Activated B cell treated with CpG ODN at 0.5 μM for 24 hours (primary cell): Measurements from ENCODE around the gene VPS33B. TPM values are rescaled to one million over a fixed set of nuclear protein-coding genes. Genes with fewer than 3 reads are reported as not detected.
"Not testable (repeated sequence)": the region's sequence is repeated elsewhere in the genome, so short reads cannot be mapped to it uniquely, and the experiment has no call there.

Source experiments
- ATAC-seq: fragments of 200-7000 bp; cut with Tn5 transposase; one replicate; pipeline ENCODE4 v1.10.0; 2021; ENCODE audit warnings: low read depth, mild to moderate bottlenecking, moderate library complexity
- CTCF ChIA-PET: fragments of 350-600 bp; sonication (Branson Sonifier 250); formaldehyde crosslinking; loops from one replicate; lab custom pipeline; 2021; ENCODE audit warnings: antibody characterized with exemption; lab: Charles Lee
- POLR2A ChIA-PET: fragments of 350-600 bp; sonication (Branson Sonifier 250); formaldehyde crosslinking; loops from one replicate; lab custom pipeline; 2021; ENCODE audit warnings: antibody characterized with exemption; lab: Charles Lee
- DNase-seq: peaks from one replicate; pipeline ENCODE4 v3.0.0; 2022
- H3K27ac Mint-ChIP-seq: one replicate; pipeline ENCODE4 v1.8.0; 2020; ENCODE audit warnings: mixed read lengths
- H3K27me3 Mint-ChIP-seq: one replicate; pipeline ENCODE4 v1.8.0; 2021; ENCODE audit warnings: mixed read lengths
- H3K36me3 Mint-ChIP-seq: one replicate; pipeline ENCODE4 v1.8.0; 2021; ENCODE audit warnings: low read depth, mixed read lengths
- H3K4me1 Mint-ChIP-seq: one replicate; pipeline ENCODE4 v1.8.0; 2021; ENCODE audit warnings: mixed read lengths
- H3K4me3 Mint-ChIP-seq: one replicate; pipeline ENCODE4 v1.8.0; 2020; ENCODE audit warnings: mild to moderate bottlenecking, mixed read lengths
- H3K9me3 Mint-ChIP-seq: one replicate; pipeline ENCODE4 v1.8.0; 2020; ENCODE audit warnings: mixed read lengths
- intact Hi-C: fragments of 100-400 bp; cut with micrococcal nuclease; formaldehyde crosslinking; loops from one replicate; pipeline ENCODE4 v1.15.1; 2024
- total RNA-seq: library from RNA; stranded (reverse); gene quantifications from 2 replicates; pipeline ENCODE4 v1.2.3, GENCODE V29; 2022
- TF ChIP-seq, protein P1 (sequence below): fragments of 200-600 bp; IDR thresholded peaks from one replicate; pipeline ENCODE4 v1.8.0; 2022; ENCODE audit warnings: antibody characterized with exemption, mild to moderate bottlenecking

VPS33B gene
- total RNA-seq, 1 donor from 2014 or later = 33.4 TPM

DNA sequence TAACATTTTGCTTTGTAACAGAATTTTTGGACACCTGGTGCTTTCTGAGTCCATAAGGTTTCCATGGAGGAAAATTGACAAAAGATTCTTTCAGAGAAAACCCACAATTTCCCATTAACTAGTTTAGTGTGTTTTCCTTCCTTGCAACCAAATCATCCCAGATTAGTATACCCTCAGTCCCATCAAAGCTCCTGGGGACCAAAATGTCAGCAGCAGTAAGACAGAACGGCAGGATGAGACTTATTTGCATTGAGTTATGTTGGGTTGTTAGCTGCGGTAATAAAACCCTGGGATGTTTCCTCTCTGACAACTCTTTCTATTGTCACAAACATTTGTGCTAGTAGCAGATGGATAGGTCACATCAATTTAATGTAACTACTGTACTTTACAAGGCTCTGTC lies 32.4 kb upstream of the VPS33B start:
- Mint-ChIP-seq H3K27ac (no peak overlapping the region), H3K4me1 (peaks cover under 1% of the 10 kb centered on the region), H3K36me3 (no peaks in the 10 kb centered on the region), H3K9me3 (no peaks in the 10 kb centered on the region), H3K4me3 (no peak overlapping the region), H3K27me3 (peaks cover 45% of the 10 kb centered on the region)
- TF ChIP-seq, protein P1, sequence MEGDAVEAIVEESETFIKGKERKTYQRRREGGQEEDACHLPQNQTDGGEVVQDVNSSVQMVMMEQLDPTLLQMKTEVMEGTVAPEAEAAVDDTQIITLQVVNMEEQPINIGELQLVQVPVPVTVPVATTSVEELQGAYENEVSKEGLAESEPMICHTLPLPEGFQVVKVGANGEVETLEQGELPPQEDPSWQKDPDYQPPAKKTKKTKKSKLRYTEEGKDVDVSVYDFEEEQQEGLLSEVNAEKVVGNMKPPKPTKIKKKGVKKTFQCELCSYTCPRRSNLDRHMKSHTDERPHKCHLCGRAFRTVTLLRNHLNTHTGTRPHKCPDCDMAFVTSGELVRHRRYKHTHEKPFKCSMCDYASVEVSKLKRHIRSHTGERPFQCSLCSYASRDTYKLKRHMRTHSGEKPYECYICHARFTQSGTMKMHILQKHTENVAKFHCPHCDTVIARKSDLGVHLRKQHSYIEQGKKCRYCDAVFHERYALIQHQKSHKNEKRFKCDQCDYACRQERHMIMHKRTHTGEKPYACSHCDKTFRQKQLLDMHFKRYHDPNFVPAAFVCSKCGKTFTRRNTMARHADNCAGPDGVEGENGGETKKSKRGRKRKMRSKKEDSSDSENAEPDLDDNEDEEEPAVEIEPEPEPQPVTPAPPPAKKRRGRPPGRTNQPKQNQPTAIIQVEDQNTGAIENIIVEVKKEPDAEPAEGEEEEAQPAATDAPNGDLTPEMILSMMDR = no peak
- POLR2A ChIA-PET = no interaction called here
- CTCF ChIA-PET = interaction anchor here (2.3 to 2.7 kb wide), 2 partner anchors 170 to 218 kb away, joined by 16 to 37 read pairs; no protein-coding TSS in a partner anchor
- intact Hi-C loops = loop anchor here (1.0 kb wide), 1 partner anchor 217 kb away; no protein-coding TSS in a partner anchor
- ATAC-seq = no peak
- no peak for DNase-seq

DNA sequence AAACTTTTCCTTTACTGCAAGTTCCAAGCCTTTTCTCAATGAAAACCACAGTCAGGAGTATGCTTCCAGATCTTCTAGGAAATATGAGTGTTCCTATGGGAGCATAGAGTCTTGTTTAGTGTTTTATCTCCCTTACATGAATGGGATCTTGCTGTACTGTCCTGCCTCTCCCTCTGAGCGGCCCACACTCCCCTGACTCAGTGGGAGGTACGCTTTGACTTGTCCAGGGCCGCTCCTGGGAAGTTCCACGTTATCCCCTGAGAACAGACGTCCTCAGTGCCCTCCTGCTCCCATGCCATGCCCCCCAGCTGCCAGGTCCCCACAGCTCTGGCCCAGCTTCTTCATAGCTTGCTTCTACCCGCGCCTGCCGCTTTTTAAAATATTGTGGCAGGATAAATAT lies 28.9 kb upstream of the VPS33B start:
- Mint-ChIP-seq H3K27me3 (peaks cover 33% of the 10 kb centered on the region), H3K4me3 (no peak overlapping the region), H3K4me1 (peaks cover 17% of the 10 kb centered on the region), H3K36me3 (no peaks in the 10 kb centered on the region), H3K9me3 (no peaks in the 10 kb centered on the region), H3K27ac (no peak overlapping the region)
- intact Hi-C loops = no loop called here
- TF ChIP-seq, protein P1 = no peak
- CTCF ChIA-PET = no interaction called here
- ATAC-seq = no peak
- POLR2A ChIA-PET = no interaction called here
- no peak for DNase-seq

DNA sequence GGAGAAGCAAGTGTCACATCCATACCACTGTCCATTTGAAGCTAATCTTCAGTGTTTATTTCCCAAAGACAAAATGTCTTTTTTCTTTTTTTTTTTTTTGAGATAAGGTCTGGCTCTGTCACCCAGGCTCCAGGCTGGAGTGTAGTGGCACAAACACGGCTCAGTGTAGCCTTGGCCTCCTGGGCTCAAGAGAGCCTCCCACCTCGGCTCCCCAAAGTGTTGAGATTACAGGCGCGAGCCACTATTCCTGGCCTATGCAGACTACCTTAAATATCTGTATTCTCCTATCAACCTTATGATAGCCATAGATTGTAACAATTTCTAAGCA lies 27.7 kb upstream of the VPS33B start:
- Mint-ChIP-seq H3K27me3 (peaks cover 25% of the 10 kb centered on the region), H3K4me3 (no peak overlapping the region), H3K36me3 (no peaks in the 10 kb centered on the region), H3K27ac (no peak overlapping the region), H3K9me3 (no peaks in the 10 kb centered on the region), H3K4me1 (peaks cover 17% of the 10 kb centered on the region)
- DNase-seq (no peak), ATAC-seq (no peak)
- ChIA-PET CTCF (interaction anchor here (1.2 to 3.2 kb wide), 3 partner anchors 94 to 118 kb away, joined by 3 to 33 read pairs (median 8); partner anchors contain the start of genes HDDC3, RCCD1 and UNC45A), POLR2A (no interaction called here)
- intact Hi-C loops = loop anchor here (1.0 kb wide), 1 partner anchor 94 kb away; no protein-coding TSS in a partner anchor
- TF ChIP-seq, protein P1 = no peak

DNA sequence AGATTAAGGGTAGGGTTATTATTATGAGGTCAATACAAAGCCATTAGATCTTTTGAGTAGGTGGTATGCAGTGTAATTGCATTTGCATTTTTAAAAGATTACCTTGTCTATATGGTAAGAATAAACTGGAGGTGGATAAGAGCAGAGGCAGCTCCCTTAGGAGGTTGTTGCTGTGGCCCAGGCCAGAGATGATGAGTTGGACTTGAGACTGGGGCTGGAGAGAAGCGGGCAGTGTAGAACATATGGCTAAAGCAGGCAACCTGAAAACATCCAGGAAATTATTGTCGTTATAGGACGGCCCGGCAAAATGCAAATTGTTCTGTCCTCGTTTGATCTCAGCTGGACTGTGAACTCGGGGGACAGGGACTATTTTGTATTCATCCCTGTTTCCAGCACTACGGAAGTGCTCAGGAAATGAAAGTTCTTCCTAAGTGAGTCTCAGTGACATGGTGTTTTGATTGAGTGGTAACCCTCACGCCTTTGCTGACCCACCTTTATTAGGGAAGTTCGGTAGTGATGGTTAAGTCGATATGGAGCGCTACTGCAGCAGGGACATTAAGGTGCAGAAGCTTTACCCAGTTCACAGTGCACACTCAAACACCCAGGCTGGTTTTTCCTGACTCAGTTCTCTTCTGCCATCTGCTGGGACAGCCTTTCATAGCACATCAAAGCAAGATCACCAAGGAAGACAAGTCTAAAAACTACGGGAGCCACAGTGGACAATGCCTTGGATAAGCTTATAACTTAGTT lies 27.2 kb upstream of the VPS33B start:
- Mint-ChIP-seq H3K9me3 (no peaks in the 10 kb centered on the region), H3K4me1 (peaks cover 17% of the 10 kb centered on the region), H3K4me3 (no peak overlapping the region), H3K36me3 (no peaks in the 10 kb centered on the region), H3K27me3 (peaks cover 20% of the 10 kb centered on the region), H3K27ac (no peak overlapping the region)
- TF ChIP-seq, protein P1 = no peak
- intact Hi-C loops = loop anchor here (1.0 kb wide), 2 partner anchors 93 to 729 kb away; no protein-coding TSS in a partner anchor
- ChIA-PET POLR2A (no interaction called here), CTCF (interaction anchor here (1.2 to 3.2 kb wide), 3 partner anchors 93 to 118 kb away, joined by 3 to 33 read pairs (median 8); partner anchors contain the start of genes HDDC3, RCCD1 and UNC45A)
- peak; percentile 83 for ATAC-seq
- DNase-seq = no peak

DNA sequence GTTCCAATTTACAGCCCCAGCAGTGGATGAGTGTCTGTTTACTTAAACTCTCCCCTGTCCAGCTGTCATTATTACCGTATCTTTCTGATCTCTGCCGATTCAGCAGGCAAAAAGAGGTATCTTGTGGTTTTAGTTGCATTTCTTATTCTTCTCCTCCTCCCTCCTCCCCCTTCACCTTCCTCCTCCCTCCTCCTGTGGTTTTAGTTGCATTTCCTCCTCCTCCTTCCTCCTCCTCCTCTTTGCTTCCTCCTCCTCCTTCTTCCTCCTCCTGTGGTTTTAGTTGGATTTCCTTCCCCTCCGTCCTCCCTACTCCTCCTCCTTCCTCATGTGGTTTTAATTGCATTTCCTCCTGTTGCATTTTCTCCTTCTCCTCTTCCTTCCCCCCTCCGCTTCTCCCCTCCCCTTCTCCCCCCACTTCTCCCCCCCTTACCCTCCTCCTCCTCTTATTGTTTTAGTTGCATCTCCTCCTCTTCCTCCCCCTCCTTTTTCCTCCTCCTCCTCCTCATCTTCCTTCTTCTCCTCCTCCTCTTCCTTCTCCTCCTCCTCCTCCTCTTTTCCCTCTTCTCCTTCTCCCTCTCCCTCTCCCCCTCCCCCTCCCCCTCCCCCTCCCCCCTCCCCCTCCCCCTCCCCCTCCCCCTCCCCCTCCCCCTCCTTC lies 25.3 kb upstream of the VPS33B start:
- ChIA-PET CTCF (interaction anchor here (3.2 kb wide), 1 partner anchor 91 kb away, joined by 33 read pairs; the partner anchor contains the start of gene RCCD1), POLR2A (no interaction called here)
- intact Hi-C loops = no loop called here
- Mint-ChIP-seq H3K27ac (no peak overlapping the region), H3K9me3 (no peaks in the 10 kb centered on the region), H3K4me1 (peaks cover 17% of the 10 kb centered on the region), H3K27me3 (peaks cover 9% of the 10 kb centered on the region), H3K4me3 (no peak overlapping the region), H3K36me3 (no peaks in the 10 kb centered on the region)
- TF ChIP-seq, protein P1 = no peak
- DNase-seq (no peak), ATAC-seq (no peak)

DNA sequence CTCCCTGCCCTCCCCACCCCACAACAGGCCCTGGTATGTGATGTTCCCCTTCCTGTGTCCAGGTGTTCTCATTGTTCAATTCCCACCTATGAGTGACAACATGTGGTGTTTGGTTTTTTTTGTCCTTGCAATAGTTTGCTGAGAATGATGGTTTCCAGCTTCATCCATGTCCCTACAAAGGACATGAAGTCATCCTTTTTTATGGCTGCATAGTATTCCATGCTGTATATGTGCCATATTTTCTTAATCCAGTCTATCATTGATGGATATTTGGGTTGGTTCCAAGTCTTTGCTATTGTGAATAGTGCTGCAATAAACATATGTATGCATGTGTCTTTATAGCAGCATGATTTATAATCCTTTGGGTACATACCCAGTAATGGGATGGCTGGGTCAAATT lies 23.7 kb upstream of the VPS33B start:
- peaks cover 17% of the 10 kb centered on the region for H3K4me1 Mint-ChIP-seq
- H3K4me3 Mint-ChIP-seq, H3K27me3 Mint-ChIP-seq, POLR2A ChIA-PET, ATAC-seq, DNase-seq, CTCF ChIA-PET, H3K9me3 Mint-ChIP-seq, intact Hi-C loops, H3K36me3 Mint-ChIP-seq, H3K27ac Mint-ChIP-seq: not testable (repeated sequence)
